Esophagus muscularis mucosa (tissue), 4 donors: Measurements from ENCODE around the gene NTRK1. TPM values are rescaled to one million over a fixed set of nuclear protein-coding genes. Genes with fewer than 3 reads are reported as not detected.
A peak's percentile ranks its signal among the peaks of the same experiment; 100 is the strongest.

Source experiments
- DNase-seq: peaks from one replicate; pipeline ENCODE4 v3.0.0-alpha.2; 2017; ENCODE audit errors: extremely low spot score
- H3K27ac ChIP-seq, 4 donors: fragments of 200-600 bp; sonication (generic); replicated peaks in 1 of 4; 1 replicate in 3 of 4; 2 replicates in 1 of 4; pipeline ENCODE4 v1.5.1; 2016 to 2019; ENCODE audit warnings: mild to moderate bottlenecking in 1 of 4
- H3K27me3 ChIP-seq, 4 donors: fragments of 200-600 bp; sonication (generic); one replicate each; pipeline versions ENCODE4 v1.5.1 to v1.6.0; 2016 to 2019
- H3K36me3 ChIP-seq, 4 donors: fragments of 200-600 bp; sonication (generic); one replicate each; pipeline ENCODE4 v1.5.1; 2016 to 2019
- H3K4me1 ChIP-seq, 4 donors: fragments of 200-600 bp; sonication (generic); one replicate each; pipeline ENCODE4 v1.5.1; 2016 to 2019
- H3K4me3 ChIP-seq, 4 donors: fragments of 200-600 bp; sonication (generic); 1 replicate in 2 of 4; 2 replicates in 2 of 4; pipeline ENCODE4 v1.5.1; 2016 to 2019; ENCODE audit warnings: mild to moderate bottlenecking in 4 of 4, moderate library complexity in 1 of 4
- H3K9me3 ChIP-seq, 4 donors: fragments of 200-600 bp; sonication (generic); 1 replicate in 3 of 4; 2 replicates in 1 of 4; pipeline ENCODE4 v1.5.1; 2016 to 2019
- EP300 ChIP-seq: sonication (generic); formaldehyde crosslinking; IDR thresholded peaks from one replicate; pipeline ENCODE4 v1.6.1; 2017; ENCODE audit warnings: antibody characterized with exemption
- POLR2A ChIP-seq: fragments of 450-650 bp; IDR thresholded peaks from one replicate; pipeline ENCODE4 v1.6.1; 2017; ENCODE audit warnings: antibody characterized with exemption, moderate library complexity, mild to moderate bottlenecking, low read depth
- POLR2AphosphoS5 ChIP-seq, 2 donors: sonication (generic); formaldehyde crosslinking; IDR thresholded peaks; one replicate each; pipeline ENCODE4 v1.6.1; 2017; ENCODE audit warnings: antibody characterized with exemption in 2 of 2
- WGBS: methylation state at CpG from one replicate; pipeline ENCODE4 v1.1.5; 2018; 5-methylcytosine and 5-hydroxymethylcytosine counted together
- intact Hi-C: fragments of 100-400 bp; cut with DNase I; formaldehyde crosslinking; loops from one replicate; pipeline ENCODE4 v1.15.1; 2023
- total RNA-seq, 4 donors: library from RNA; depleted of rRNA; stranded (reverse); fragments of >200 nt; gene quantifications; one replicate each; pipeline versions ENCODE4 v1.1.0 to v1.2.1, GENCODE V29; 2016
- TF ChIP-seq, protein P1 (sequence below), 3 experiments: fragments of 200-600 bp in 2 of 3; fragments of 450-650 bp in 1 of 3; sonication (generic) in 2 of 3; IDR thresholded peaks; one replicate each; pipeline ENCODE4 v1.5.1; 2017 to 2019; ENCODE audit warnings: antibody characterized with exemption in 3 of 3, mild to moderate bottlenecking in 2 of 3, moderate library complexity in 1 of 3

Gene NTRK1
- total RNA-seq, 4 donors from 2014 or later: 0.58 to 2.5 (median 1.8) TPM

DNA sequence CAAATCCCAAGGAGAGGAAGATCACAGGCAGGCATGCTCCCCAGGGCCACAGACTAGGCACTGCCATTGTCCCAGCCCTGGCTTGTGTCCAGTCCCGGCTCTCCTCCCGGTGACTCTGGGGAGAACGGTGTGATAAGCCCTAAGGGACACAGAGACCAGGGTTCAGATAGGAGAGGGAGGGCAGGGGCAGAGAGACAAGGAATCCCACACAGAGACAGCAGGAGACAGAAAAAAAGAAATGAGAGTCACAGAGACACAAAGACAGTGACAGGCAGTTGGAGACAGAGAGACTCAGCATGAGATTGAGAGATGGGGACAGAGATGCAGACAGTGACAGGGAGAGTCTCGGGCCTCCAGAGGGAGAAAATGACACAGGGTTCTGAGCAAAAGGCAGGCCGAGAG is 2.1 kb upstream of the NTRK1 start:
- 35% methylated on average over 5 of the region's 5 CpGs for WGBS
- Histone ChIP-seq H3K27ac (peak overlapping the region in 1 of 4 donors; percentile 7), H3K4me3 (peak overlapping the region; percentile 37 to 52 (median 40)), H3K27me3 (peaks cover 0 to 66% (median 39%) of the 10 kb centered on the region in 4 donors), H3K4me1 (peaks cover 29 to 33% (median 32%) of the 10 kb centered on the region in 4 donors), H3K36me3 (no peaks in the 10 kb centered on the region), H3K9me3 (no peaks in the 10 kb centered on the region)
- TF ChIP-seq, protein P1, sequence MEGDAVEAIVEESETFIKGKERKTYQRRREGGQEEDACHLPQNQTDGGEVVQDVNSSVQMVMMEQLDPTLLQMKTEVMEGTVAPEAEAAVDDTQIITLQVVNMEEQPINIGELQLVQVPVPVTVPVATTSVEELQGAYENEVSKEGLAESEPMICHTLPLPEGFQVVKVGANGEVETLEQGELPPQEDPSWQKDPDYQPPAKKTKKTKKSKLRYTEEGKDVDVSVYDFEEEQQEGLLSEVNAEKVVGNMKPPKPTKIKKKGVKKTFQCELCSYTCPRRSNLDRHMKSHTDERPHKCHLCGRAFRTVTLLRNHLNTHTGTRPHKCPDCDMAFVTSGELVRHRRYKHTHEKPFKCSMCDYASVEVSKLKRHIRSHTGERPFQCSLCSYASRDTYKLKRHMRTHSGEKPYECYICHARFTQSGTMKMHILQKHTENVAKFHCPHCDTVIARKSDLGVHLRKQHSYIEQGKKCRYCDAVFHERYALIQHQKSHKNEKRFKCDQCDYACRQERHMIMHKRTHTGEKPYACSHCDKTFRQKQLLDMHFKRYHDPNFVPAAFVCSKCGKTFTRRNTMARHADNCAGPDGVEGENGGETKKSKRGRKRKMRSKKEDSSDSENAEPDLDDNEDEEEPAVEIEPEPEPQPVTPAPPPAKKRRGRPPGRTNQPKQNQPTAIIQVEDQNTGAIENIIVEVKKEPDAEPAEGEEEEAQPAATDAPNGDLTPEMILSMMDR (IDR thresholded peaks at IDR 0.05): no peak
- no peak for TF ChIP-seq POLR2AphosphoS5 (IDR thresholded peaks at IDR 0.05)
- no peak for TF ChIP-seq EP300
- TF ChIP-seq POLR2A: no peak
- intact Hi-C loops: no loop called here
- DNase-seq: no peak

- H3K4me1 ChIP-seq: peaks cover 29 to 33% (median 32%) of the 10 kb centered on the region in 4 donors
- no peaks in the 10 kb centered on the region for H3K9me3 ChIP-seq
- TF ChIP-seq POLR2AphosphoS5 (IDR thresholded peaks at IDR 0.05): no peak
- no peak for TF ChIP-seq EP300
- TF ChIP-seq, protein P1 (IDR thresholded peaks at IDR 0.05): no peak
- TF ChIP-seq POLR2A: no peak
- no peak for DNase-seq
- peaks cover 0 to 71% (median 39%) of the 10 kb centered on the region in 4 donors for H3K27me3 ChIP-seq
- H3K27ac ChIP-seq: peak within 1 kb of the TSS in 1 of 4 donors; percentile 7
- H3K4me3 ChIP-seq: peak within 1 kb of the TSS; percentile 37 to 52 (median 40)
- WGBS: 10% methylated on average over 18 of the region's 39 CpGs
- no peaks in the 10 kb centered on the region for H3K36me3 ChIP-seq
- intact Hi-C loops: no loop called here
Measured at GRCh38 chr1:156858959-156859522, 1.6 kb upstream of the NTRK1 start, which contains the start of gene INSRR. Gene INSRR (minus strand): TSS chr1:156859117. CDS start chr1:156858621, 496 bp downstream.

DNA sequence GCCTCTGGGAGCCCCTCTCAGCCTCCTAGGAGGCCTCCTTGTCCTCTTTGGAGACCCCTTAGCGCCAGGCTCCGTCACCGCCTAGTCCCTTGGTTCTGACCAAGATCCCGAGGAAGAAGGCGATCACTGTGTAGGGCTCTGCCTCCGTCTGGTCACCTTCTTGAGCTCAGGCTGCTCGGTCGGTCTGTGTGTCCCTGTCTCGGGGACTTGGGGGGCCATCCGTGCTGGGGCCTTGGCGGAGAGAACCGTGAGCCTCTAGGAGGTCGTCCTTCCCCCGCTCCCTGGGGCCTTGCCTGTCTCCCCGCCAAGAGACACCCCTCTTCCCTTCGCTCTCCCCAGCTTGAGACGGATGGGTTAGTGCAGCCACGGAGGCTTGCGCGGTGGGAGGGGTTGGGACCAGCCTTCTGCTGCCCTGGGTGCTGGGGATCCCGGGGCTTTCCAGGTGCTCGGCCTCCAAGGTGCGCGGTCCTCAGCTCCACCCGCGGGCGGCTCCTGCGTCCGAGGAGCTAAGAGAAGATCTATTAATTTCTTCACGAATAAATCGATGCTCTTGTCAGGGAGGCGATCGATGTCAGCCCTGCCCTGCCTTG is 1.0 kb upstream of the NTRK1 start:
- Histone ChIP-seq H3K36me3 (no peaks in the 10 kb centered on the region), H3K27ac (no peak overlapping the region), H3K4me1 (peaks cover 29 to 33% (median 32%) of the 10 kb centered on the region in 4 donors), H3K4me3 (peak overlapping the region; percentile 37 to 52 (median 40)), H3K27me3 (peaks cover 0 to 77% (median 39%) of the 10 kb centered on the region in 4 donors), H3K9me3 (no peaks in the 10 kb centered on the region)
- 13% methylated on average over 3 of the region's 33 CpGs for WGBS
- intact Hi-C loops: loop anchor here (5.0 kb wide), 1 partner anchor 47 kb away; no protein-coding TSS in a partner anchor
- TF ChIP-seq POLR2AphosphoS5 (IDR thresholded peaks at IDR 0.05) (no peak), POLR2A (no peak), EP300 (no peak)
- TF ChIP-seq, protein P1 (IDR thresholded peaks at IDR 0.05): no peak
- no peak for DNase-seq

- Histone ChIP-seq H3K9me3 (no peaks in the 10 kb centered on the region), H3K27ac (no peak overlapping the region), H3K27me3 (peaks cover 0 to 82% (median 39%) of the 10 kb centered on the region in 4 donors), H3K4me1 (peaks cover 29 to 33% (median 32%) of the 10 kb centered on the region in 4 donors), H3K4me3 (peak overlapping the region; percentile 37 to 52 (median 40)), H3K36me3 (no peaks in the 10 kb centered on the region)
- 1% methylated on average over 25 of the region's 35 CpGs for WGBS
- intact Hi-C loops: loop anchor here (5.0 kb wide), 1 partner anchor 48 kb away; no protein-coding TSS in a partner anchor
- no peak for DNase-seq
- TF ChIP-seq POLR2AphosphoS5 (IDR thresholded peaks at IDR 0.05): no peak
- TF ChIP-seq, protein P1 (IDR thresholded peaks at IDR 0.05): peak; percentile 57 to 75 (median 70)
Measured at GRCh38 chr1:156860113-156860627, 495 bp upstream of the NTRK1 start.
